Germinal center (tissue), 1 donor: ENCODE results near the gene UMPS.
"Not testable (repeated sequence)": the region's sequence is repeated elsewhere in the genome, so short reads cannot be mapped to it uniquely, and the experiment has no call there.

Experiments used
- DNase-seq: peaks from one replicate; pipeline ENCODE4 v3.0.0; 2012; ENCODE audit warnings: mixed read lengths, low spot score

The UMPS gene

DNA sequence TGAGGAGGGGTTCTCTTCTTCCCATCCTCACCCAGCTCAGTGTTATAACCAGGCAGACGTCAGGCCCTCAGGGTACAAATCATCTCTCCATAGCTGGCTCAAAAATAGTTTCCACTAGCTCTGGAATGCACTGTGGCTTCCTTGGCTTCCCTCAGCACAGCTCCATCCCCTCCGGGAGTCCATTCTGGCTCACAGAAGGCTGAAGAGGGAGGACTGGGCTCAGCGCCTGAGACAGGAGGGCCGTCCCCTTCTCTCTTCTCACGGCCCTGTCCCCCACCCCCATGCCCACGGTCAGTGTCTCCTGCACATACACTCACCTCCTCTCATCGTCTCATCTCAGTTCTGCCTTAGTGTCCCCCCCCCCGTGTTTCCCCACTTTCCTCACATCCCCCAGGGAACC lies 50.1 kb downstream of the UMPS start:
- DNase-seq = no peak

- DNase-seq = no peak
These were observed 50.7 kb downstream of the UMPS start for GRCh38 chr3:124780761-124781475.

DNA sequence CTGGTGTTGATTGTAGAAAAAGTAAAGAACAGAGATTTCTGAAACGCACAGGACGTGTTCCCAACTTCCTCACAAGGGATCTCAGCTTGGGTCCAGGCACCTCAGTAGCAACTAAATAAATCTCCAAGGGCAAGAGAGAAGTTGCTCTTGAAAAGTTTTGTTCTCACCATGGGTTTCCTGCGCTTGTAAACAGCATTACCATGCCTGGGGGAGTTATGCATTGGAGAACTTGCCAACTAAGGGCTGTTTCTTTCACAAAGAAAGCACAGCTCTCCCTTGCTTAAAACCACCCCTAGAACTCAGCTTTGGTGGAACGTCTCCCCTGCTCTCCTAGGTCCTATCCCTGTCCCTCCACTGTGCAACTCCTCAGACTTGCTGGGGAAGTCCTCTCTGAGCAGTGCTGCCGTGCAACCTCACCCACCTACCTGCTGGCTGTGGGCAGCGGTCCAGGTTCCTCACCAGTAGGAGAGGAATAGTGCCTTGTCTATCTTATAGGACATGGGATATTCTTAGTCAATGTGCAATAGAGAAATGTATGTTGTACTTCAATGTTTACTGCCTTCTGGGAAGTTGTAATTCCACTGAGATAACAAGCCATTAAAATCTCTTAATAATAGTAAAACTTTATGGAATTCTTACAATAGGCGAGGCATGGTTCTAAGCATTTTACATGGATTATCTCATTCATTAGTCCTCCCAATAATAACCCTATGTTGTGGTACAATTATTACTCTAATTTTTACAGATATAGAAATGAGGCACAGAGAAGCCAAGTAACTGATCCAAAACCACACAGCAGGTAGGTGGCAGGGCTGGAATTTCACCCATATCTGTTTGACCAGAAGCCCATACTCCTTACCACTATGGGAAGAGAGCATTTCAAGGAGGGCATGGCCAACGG lies 51.5 kb downstream of the UMPS start:
- DNase-seq = no peak

- not testable (repeated sequence) for DNase-seq
These were observed 52.1 kb downstream of the UMPS start for GRCh38 chr3:124782377-124782712.

DNA sequence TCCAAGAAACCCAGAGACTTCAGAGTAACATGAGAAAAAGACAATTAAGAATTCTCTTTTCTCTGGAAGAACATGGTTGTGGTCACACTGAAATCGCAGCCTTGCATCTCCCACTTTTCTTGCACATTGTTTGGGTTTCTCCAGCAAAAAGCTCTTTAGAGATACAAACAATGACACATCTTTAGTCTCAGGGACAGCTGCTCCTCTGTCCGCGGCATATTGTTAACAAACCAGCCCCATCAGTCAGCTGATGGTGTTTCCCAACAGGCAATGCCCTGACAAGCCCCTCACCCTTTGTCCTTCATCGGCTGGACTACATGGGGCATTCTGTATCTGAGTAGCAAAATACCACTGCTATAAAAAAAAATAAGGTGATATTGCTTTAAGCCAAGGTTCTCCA lies 53.4 kb downstream of the UMPS start:
- DNase-seq = no peak

DNA sequence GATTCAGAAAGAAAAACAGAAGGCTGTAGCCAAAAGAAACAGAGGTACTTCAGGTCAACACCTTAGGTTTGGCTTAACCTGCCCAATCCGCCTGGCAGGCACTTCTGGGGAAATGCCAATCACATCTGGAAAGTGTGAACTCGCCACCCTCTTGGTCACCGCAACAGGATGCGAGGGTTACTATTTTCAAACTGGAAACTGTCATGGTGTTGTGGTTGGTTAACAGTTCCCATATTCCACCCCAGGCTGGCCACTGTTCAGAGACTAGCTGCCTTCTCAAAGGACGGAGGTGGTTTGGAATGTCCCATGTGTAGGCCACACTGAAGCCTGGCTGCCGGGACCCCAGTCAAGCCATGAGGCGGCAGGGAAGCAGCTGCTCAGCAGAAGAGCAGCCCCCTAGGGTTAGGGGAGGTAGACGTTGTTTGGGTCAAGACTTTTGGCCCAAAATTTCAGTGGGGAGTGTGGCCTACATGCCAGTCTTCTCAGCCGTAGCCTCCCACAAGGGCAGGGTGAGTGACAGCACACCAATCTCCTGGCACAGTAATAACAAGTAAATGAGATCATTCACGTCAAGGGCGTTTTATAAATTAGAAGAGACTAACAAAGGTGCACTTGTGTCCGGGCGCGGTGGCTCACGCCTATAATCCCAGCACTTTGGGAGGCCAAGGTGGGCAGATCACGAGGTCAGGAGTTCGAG lies 54.6 kb downstream of the UMPS start:
- no peak for DNase-seq

GRCh38 chr3:124785973-124786372 lies 55.7 kb downstream of the UMPS start:
- no peak for DNase-seq

DNA sequence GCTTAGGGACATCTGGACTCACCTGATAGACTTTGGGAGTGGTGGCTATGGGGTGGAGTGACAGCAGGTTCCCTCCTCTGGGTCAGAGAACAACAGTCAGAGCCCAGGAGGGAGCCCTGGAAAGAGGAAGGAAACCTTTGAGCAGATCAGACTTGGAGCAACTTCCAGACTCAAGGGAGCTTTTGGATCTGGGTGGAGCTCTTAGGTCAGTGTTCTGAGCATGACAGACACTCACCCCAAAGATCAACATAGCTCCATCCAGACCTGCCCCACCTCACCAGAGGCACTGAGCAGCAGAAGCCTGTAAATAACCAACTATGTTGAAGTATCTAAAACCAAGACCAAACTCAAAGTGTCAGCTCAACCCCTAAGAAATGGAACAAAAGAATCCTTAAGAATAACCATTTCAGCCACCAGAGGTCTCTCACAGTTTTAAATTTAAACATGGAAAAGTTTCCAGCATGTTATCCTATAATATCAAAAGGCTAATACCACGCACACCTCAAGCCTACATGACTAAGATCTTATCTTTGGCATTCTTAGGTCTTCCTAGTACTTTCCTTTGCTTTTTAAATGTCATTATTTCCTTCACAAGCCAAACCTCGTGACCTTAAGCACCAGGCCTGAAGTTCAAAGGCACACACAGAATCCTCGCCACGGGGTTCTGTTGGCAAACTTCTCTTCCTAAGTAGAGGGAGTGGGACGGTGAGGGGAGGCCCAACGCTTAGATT lies 56.4 kb downstream of the UMPS start:
- no peak for DNase-seq

DNA sequence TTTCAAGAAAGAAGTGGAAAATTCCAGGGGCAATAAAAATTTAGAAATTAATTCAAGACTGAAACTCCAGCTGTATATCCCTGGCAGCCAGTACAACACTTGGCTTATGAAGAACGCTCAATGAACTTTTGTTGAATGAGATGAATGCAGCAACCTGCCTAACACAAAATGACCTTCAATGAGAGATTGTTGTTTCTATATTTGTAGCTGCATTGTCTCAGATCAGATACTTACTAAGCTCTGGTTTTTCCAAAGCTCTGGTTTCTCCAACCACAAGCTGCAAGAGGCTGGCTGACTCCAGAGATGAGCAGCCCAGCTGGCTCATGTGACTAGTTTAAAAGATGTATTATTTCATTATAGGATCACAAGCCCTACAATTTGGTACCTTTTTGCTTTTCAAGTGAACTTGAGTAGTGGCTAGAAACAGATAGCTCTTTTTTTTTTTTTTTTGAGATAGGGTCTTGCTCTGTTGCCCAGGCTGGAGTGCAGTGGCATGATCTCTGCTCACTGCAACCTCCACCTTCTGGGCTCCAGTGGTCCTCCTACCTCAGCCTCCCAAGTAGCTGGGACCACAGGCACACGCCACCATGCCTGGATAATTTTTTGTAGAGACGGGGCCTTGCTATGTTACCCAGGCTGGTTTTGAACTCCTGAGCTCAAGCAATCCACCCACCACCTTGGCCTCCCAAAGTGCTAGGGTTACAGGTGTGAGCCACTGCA lies 57.4 kb downstream of the UMPS start:
- no peak for DNase-seq

- no peak for DNase-seq
These were observed 58.0 kb downstream of the UMPS start for GRCh38 chr3:124788254-124788745.

DNA sequence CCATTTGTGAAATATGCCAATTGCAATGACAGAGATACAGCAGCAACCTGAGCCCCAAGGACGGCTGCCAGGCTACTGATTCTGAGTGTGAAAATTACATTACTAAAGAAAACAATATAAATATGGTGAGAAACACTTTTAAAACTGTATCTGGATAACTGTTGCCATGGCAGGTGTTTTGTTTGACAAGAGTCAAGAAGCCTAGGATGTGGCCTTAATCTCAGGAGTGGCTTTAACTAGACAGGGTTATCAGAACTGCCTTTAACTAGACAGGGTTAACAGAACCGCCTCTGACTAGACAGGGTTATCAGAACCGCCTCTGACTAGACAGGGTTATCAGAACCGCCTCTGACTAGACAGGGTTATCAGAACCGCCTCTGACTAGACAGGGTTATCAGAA lies 58.9 kb downstream of the UMPS start:
- DNase-seq = not testable (repeated sequence)

GRCh38 chr3:124791142-124791541 lies 60.9 kb downstream of the UMPS start:
- no peak for DNase-seq

GRCh38 chr3:124791639-124792151 lies 61.4 kb downstream of the UMPS start:
- DNase-seq = no peak

DNA sequence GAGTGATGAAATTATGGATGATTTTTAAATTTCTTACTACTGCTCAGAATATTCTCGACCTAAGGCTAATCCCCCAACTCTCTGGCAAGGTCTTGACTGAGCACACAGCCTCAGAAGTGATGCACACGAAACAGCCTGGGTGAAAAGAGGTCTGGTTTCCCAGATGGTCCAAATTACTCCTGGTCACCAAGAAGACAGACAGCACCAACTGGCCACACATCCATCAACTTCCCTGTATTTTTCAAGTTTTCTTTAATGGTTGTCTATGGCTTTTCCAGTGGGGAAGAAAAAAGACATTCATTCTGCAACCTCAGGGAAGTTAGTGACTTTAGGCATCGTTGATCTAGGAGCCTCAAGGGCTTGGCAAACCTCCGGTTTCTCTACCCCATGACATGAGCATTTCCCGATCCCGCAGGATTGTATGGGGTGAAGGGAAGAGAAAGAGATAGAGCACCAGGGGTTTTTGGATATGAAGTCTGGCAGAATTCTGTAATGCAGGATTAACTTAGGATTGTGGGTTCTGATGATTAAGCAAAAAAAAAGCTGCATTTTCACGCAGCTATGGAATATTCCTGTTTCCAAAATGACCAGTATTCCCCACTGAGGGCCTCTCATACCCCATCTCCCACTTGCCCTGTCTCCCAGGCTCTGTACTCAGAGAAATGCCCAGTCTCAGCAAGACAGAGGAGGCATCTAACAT lies 62.2 kb downstream of the UMPS start:
- DNase-seq = no peak

- no peak for DNase-seq
These were observed 62.9 kb downstream of the UMPS start for GRCh38 chr3:124793054-124793739.

- no peak for DNase-seq
These were observed 66.2 kb downstream of the UMPS start for GRCh38 chr3:124796477-124796876.

GRCh38 chr3:124797426-124797945 lies 67.2 kb downstream of the UMPS start:
- no peak for DNase-seq
